ENCODE data around the gene SLAMF9.

Gene SLAMF9

GRCh38 chr1:159935305-159935704 lies 18.7 kb downstream of the SLAMF9 start:
- TF ChIP-seq PPARA (CRISPR knock-in tag; IDR thresholded peaks at IDR 0.05; ENCODE audit: borderline replicate concordance) (no peak), TCF4 (CRISPR knock-in tag; IDR thresholded peaks at IDR 0.05; ENCODE audit: borderline replicate concordance) (no peak), ZNF70 (CRISPR knock-in tag; IDR thresholded peaks at IDR 0.05) (no peak), ARNTL (CRISPR knock-in tag; IDR thresholded peaks at IDR 0.05; ENCODE audit: borderline replicate concordance, low read depth) (no peak), ZFP3 (CRISPR knock-in tag; IDR thresholded peaks at IDR 0.05) (no peak), CSDC2 (CRISPR knock-in tag; IDR thresholded peaks at IDR 0.05) (no peak), SNAI2 (CRISPR knock-in tag; IDR thresholded peaks at IDR 0.05) (no peak), ZNF565 (CRISPR knock-in tag; conservative IDR thresholded peaks at IDR 0.05; ENCODE audit: low read depth) (no peak), TSHZ2 (CRISPR knock-in tag; IDR thresholded peaks at IDR 0.05) (no peak), ZNF8 (CRISPR knock-in tag; IDR thresholded peaks at IDR 0.05) (no peak), TOX (CRISPR knock-in tag; IDR thresholded peaks at IDR 0.05; ENCODE audit: borderline replicate concordance) (no peak), CREB5 (CRISPR knock-in tag; IDR thresholded peaks at IDR 0.05; ENCODE audit: low read depth) (no peak), OSR1 (CRISPR knock-in tag; IDR thresholded peaks at IDR 0.05) (no peak)
- ATAC-seq = no peak

- TF ChIP-seq ZNF565 (CRISPR knock-in tag; conservative IDR thresholded peaks at IDR 0.05; ENCODE audit: low read depth) = no peak
- no peak for TF ChIP-seq OSR1 (CRISPR knock-in tag; IDR thresholded peaks at IDR 0.05)
- TF ChIP-seq PATZ1 (CRISPR knock-in tag; IDR thresholded peaks at IDR 0.05; ENCODE audit: borderline replicate concordance) = no peak
- TF ChIP-seq CREB5 (CRISPR knock-in tag; IDR thresholded peaks at IDR 0.05; ENCODE audit: low read depth) = no peak
- no peak for TF ChIP-seq SNAI2 (CRISPR knock-in tag; IDR thresholded peaks at IDR 0.05)
- no peak for TF ChIP-seq CSRNP3 (CRISPR knock-in tag; IDR thresholded peaks at IDR 0.05)
- TF ChIP-seq BACH2 (CRISPR knock-in tag; IDR thresholded peaks at IDR 0.05; ENCODE audit: borderline replicate concordance) = no peak
- TF ChIP-seq RARB (CRISPR knock-in tag; IDR thresholded peaks at IDR 0.05) = no peak
- no peak for TF ChIP-seq ZNF8 (CRISPR knock-in tag; IDR thresholded peaks at IDR 0.05)
- no peak for TF ChIP-seq ARNTL (CRISPR knock-in tag; IDR thresholded peaks at IDR 0.05; ENCODE audit: borderline replicate concordance, low read depth)
- no peak for TF ChIP-seq ZC3H10 (CRISPR knock-in tag; IDR thresholded peaks at IDR 0.05)
- no peak for TF ChIP-seq ISL1 (CRISPR knock-in tag; IDR thresholded peaks at IDR 0.05)
- no peak for TF ChIP-seq ESRRG (CRISPR knock-in tag; IDR thresholded peaks at IDR 0.05)
- TF ChIP-seq ZFP3 (CRISPR knock-in tag; IDR thresholded peaks at IDR 0.05) = no peak
- TF ChIP-seq POU6F1 (CRISPR knock-in tag; IDR thresholded peaks at IDR 0.05; ENCODE audit: borderline replicate concordance, low read depth) = no peak
- no peak for TF ChIP-seq GLIS3 (CRISPR knock-in tag; IDR thresholded peaks at IDR 0.05)
- TF ChIP-seq TSHZ2 (CRISPR knock-in tag; IDR thresholded peaks at IDR 0.05) = no peak
- TF ChIP-seq ZFP30 (CRISPR knock-in tag; IDR thresholded peaks at IDR 0.05) = no peak
- no peak for TF ChIP-seq ZNF70 (CRISPR knock-in tag; IDR thresholded peaks at IDR 0.05)
- no peak for ATAC-seq
Observed at GRCh38 chr1:159934136-159935039, 19.6 kb downstream of the SLAMF9 start.
